Astrocyte (in vitro differentiated cells and primary cell): Measurements from ENCODE around the gene BRD8. TPM values are rescaled to one million over a fixed set of nuclear protein-coding genes. Genes with fewer than 3 reads are reported as not detected.

Source experiments
- DNase-seq: peaks from one replicate; pipeline ENCODE4 v3.0.0-alpha.2; 2010; ENCODE audit warnings: low read depth
- FAIRE-seq: peaks from 2 replicates; lab custom pipeline; 2011; peaks lifted over from hg19 to GRCh38; lab: Jason Lieb, UNC
- H2AFZ ChIP-seq: 2 replicates; pipeline ENCODE4 v1.6.0; 2012; ENCODE audit warnings: low read depth, low read length, inconsistent platforms
- H3K27ac ChIP-seq: 2 replicates; pipeline ENCODE4 v1.5.1; 2011; ENCODE audit warnings: low read depth, low read length, inconsistent platforms
- H3K27me3 ChIP-seq: 2 replicates; pipeline ENCODE4 v1.6.0; 2011; ENCODE audit warnings: low read length, inconsistent platforms; ENCODE audit not compliant: insufficient read depth
- H3K36me3 ChIP-seq: 2 replicates; pipeline ENCODE4 v1.5.1; 2011; ENCODE audit warnings: low read length, inconsistent platforms; ENCODE audit not compliant: insufficient read depth
- H3K4me1 ChIP-seq: 2 replicates; pipeline ENCODE4 v1.5.1; 2011; ENCODE audit warnings: low read length, inconsistent platforms; ENCODE audit not compliant: insufficient read depth
- H3K4me2 ChIP-seq: 2 replicates; pipeline ENCODE4 v1.6.0; 2012; ENCODE audit warnings: low read length, inconsistent platforms
- H3K4me3 ChIP-seq: 2 replicates; pipeline ENCODE4 v1.5.1; 2011; ENCODE audit warnings: low read depth, mild to moderate bottlenecking, low read length, inconsistent platforms; ENCODE audit not compliant: insufficient read depth
- H3K79me2 ChIP-seq: 2 replicates; pipeline ENCODE4 v1.6.0; 2012; ENCODE audit warnings: mild to moderate bottlenecking, low read length, inconsistent platforms; ENCODE audit not compliant: insufficient read depth
- H3K9ac ChIP-seq: 2 replicates; pipeline ENCODE4 v1.6.0; 2012; ENCODE audit warnings: mild to moderate bottlenecking, low read length, inconsistent platforms
- H3K9me3 ChIP-seq: 2 replicates; pipeline ENCODE4 v1.5.1; 2012; ENCODE audit warnings: low read depth, mild to moderate bottlenecking, low read length, inconsistent platforms; ENCODE audit not compliant: insufficient read depth
- H4K20me1 ChIP-seq: 2 replicates; pipeline ENCODE4 v1.6.0; 2012; ENCODE audit warnings: low read length, inconsistent platforms; ENCODE audit not compliant: insufficient read depth
- H3K27ac Mint-ChIP-seq: one replicate; pipeline ENCODE4 v1.8.0; 2021; ENCODE audit warnings: mild to moderate bottlenecking, mixed read lengths; ENCODE audit not compliant: unreplicated experiment
- H3K27me3 Mint-ChIP-seq: one replicate; pipeline ENCODE4 v1.8.0; 2021; ENCODE audit warnings: low read depth, mixed read lengths; ENCODE audit not compliant: unreplicated experiment
- H3K36me3 Mint-ChIP-seq: one replicate; pipeline ENCODE4 v1.8.0; 2021; ENCODE audit warnings: low read depth, mixed read lengths; ENCODE audit not compliant: unreplicated experiment
- H3K4me1 Mint-ChIP-seq: one replicate; pipeline ENCODE4 v1.8.0; 2021; ENCODE audit warnings: low read depth, mixed read lengths; ENCODE audit not compliant: unreplicated experiment
- H3K4me3 Mint-ChIP-seq: one replicate; pipeline ENCODE4 v1.8.0; 2021; ENCODE audit warnings: mild to moderate bottlenecking, moderate library complexity, mixed read lengths; ENCODE audit not compliant: unreplicated experiment
- H3K9me3 Mint-ChIP-seq: one replicate; pipeline ENCODE4 v1.8.0; 2021; ENCODE audit warnings: mild to moderate bottlenecking, mixed read lengths; ENCODE audit not compliant: unreplicated experiment
- EZH2 ChIP-seq: IDR thresholded peaks from 2 replicates; pipeline ENCODE4 v1.6.1; 2012; ENCODE audit warnings: mild to moderate bottlenecking, low read length, inconsistent platforms; ENCODE audit not compliant: insufficient read depth
- total RNA-seq: library from RNA; stranded (reverse); gene quantifications from 2 replicates; pipeline ENCODE4 v1.2.1, GENCODE V29; 2021
- TF ChIP-seq, protein P1 (sequence below): IDR thresholded peaks from 2 replicates; pipeline ENCODE4 v1.5.1; 2011; ENCODE audit warnings: low read depth, mild to moderate bottlenecking, inconsistent platforms, low read length, moderate library complexity; ENCODE audit not compliant: insufficient read depth

BRD8 gene
- total RNA-seq, 1 donor from 2014 or later = 33.1 TPM

GRCh38 chr5:138186002-138186447 is 7.6 kb upstream of the BRD8 start:
- Histone ChIP-seq H3K4me2 (no peak overlapping the region), H3K36me3 (peaks cover 69% of the 10 kb centered on the region), H3K9ac (no peak overlapping the region), H3K27me3 (no peaks in the 10 kb centered on the region), H3K4me1 (no peaks in the 10 kb centered on the region), H3K79me2 (peaks cover 13% of the 10 kb centered on the region), H3K9me3 (no peaks in the 10 kb centered on the region), H3K27ac (no peak overlapping the region), H3K4me3 (no peak overlapping the region), H2AFZ (no peak overlapping the region), H4K20me1 (no peaks in the 10 kb centered on the region)
- H3K4me1 Mint-ChIP-seq = no peaks in the 10 kb centered on the region
- H3K27me3 Mint-ChIP-seq = no peaks in the 10 kb centered on the region
- no peak for TF ChIP-seq EZH2
- TF ChIP-seq, protein P1, sequence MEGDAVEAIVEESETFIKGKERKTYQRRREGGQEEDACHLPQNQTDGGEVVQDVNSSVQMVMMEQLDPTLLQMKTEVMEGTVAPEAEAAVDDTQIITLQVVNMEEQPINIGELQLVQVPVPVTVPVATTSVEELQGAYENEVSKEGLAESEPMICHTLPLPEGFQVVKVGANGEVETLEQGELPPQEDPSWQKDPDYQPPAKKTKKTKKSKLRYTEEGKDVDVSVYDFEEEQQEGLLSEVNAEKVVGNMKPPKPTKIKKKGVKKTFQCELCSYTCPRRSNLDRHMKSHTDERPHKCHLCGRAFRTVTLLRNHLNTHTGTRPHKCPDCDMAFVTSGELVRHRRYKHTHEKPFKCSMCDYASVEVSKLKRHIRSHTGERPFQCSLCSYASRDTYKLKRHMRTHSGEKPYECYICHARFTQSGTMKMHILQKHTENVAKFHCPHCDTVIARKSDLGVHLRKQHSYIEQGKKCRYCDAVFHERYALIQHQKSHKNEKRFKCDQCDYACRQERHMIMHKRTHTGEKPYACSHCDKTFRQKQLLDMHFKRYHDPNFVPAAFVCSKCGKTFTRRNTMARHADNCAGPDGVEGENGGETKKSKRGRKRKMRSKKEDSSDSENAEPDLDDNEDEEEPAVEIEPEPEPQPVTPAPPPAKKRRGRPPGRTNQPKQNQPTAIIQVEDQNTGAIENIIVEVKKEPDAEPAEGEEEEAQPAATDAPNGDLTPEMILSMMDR = no peak
- DNase-seq (no peak), FAIRE-seq (no peak)
- no peaks in the 10 kb centered on the region for H3K9me3 Mint-ChIP-seq
- H3K36me3 Mint-ChIP-seq = peaks cover 9% of the 10 kb centered on the region
- H3K4me3 Mint-ChIP-seq = no peak overlapping the region
- H3K27ac Mint-ChIP-seq = no peak overlapping the region

GRCh38 chr5:138182808-138183207 is 4.4 kb upstream of the BRD8 start:
- TF ChIP-seq, protein P1 = no peak
- TF ChIP-seq EZH2 = no peak

DNA sequence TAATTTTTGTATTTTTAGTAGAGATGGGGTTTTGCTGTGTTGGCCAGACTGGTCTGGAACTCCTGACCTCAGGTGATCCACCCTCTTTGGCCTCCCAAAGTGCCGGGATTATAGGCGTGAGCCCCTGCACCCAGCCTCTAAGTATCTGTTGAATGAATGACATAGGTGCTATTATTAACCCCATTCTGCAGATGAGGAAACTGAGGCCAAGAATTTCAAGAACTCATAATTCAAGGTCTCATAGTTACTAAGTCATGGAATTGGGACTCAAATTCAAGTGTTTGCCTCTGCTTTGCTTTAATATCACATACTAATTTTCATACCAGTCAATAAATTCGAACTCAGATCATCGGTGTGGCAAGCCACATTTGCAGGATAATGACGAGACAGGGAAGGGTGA is 2.4 kb upstream of the BRD8 start:
- Histone ChIP-seq H3K36me3 (peaks cover 31% of the 10 kb centered on the region), H3K79me2 (peaks cover 59% of the 10 kb centered on the region), H3K9me3 (no peaks in the 10 kb centered on the region), H4K20me1 (peaks cover 4% of the 10 kb centered on the region), H3K4me3 (no peak overlapping the region), H3K27ac (no peak overlapping the region), H3K9ac (peak overlapping the region; percentile 15), H3K4me2 (peak overlapping the region; percentile 87), H3K4me1 (peaks cover 12% of the 10 kb centered on the region), H3K27me3 (no peaks in the 10 kb centered on the region), H2AFZ (no peak overlapping the region)
- DNase-seq (no peak), FAIRE-seq (no peak)
- H3K36me3 Mint-ChIP-seq = peaks cover 3% of the 10 kb centered on the region
- no peak overlapping the region for H3K4me3 Mint-ChIP-seq
- no peak overlapping the region for H3K27ac Mint-ChIP-seq
- H3K9me3 Mint-ChIP-seq = no peaks in the 10 kb centered on the region
- no peaks in the 10 kb centered on the region for H3K27me3 Mint-ChIP-seq
- peaks cover 2% of the 10 kb centered on the region for H3K4me1 Mint-ChIP-seq
- TF ChIP-seq EZH2 = no peak
- TF ChIP-seq, protein P1 = no peak

More at GRCh38 chr5:138182808-138183207, 4.4 kb upstream of the BRD8 start:
- no peak overlapping the region for H3K4me2 ChIP-seq
- H3K4me1 ChIP-seq = peaks cover 7% of the 10 kb centered on the region
- H3K27ac ChIP-seq = no peak overlapping the region
- H3K9me3 ChIP-seq = no peaks in the 10 kb centered on the region
- no peak overlapping the region for H2AFZ ChIP-seq
- Mint-ChIP-seq H3K4me1 (peaks cover 2% of the 10 kb centered on the region), H3K27me3 (no peaks in the 10 kb centered on the region), H3K36me3 (peaks cover 5% of the 10 kb centered on the region), H3K9me3 (no peaks in the 10 kb centered on the region), H3K4me3 (no peak overlapping the region), H3K27ac (no peak overlapping the region)
- no peak overlapping the region for H3K4me3 ChIP-seq
- DNase-seq = no peak
- H4K20me1 ChIP-seq = no peaks in the 10 kb centered on the region
- peaks cover 51% of the 10 kb centered on the region for H3K36me3 ChIP-seq
- H3K9ac ChIP-seq = no peak overlapping the region
- H3K27me3 ChIP-seq = no peaks in the 10 kb centered on the region
- peaks cover 39% of the 10 kb centered on the region for H3K79me2 ChIP-seq
- no peak for FAIRE-seq
